HG03159 (cell line): Measurements from ENCODE around the gene PHF21A.
A peak's percentile ranks its signal among the peaks of the same experiment; 100 is the strongest.
"Not testable (repeated sequence)": the region's sequence is repeated elsewhere in the genome, so short reads cannot be mapped to it uniquely, and the experiment has no call there.

Source experiments
- ATAC-seq: cut with Tn5 transposase; IDR thresholded peaks from one replicate; pipeline ENCODE4 v1.9.1; 2021; ENCODE audit warnings: mild to moderate bottlenecking, moderate library complexity; ENCODE audit not compliant: unreplicated experiment

PHF21A gene

GRCh38 chr11:46120346-46121300 lies 631 bp downstream of the PHF21A start:
- ATAC-seq, result peak; percentile 18

- ATAC-seq, result no peak
Measured at GRCh38 chr11:46119352-46120216, 1.7 kb downstream of the PHF21A start.

- ATAC-seq, result no peak
Measured at GRCh38 chr11:46118702-46119351, 2.4 kb downstream of the PHF21A start.

DNA sequence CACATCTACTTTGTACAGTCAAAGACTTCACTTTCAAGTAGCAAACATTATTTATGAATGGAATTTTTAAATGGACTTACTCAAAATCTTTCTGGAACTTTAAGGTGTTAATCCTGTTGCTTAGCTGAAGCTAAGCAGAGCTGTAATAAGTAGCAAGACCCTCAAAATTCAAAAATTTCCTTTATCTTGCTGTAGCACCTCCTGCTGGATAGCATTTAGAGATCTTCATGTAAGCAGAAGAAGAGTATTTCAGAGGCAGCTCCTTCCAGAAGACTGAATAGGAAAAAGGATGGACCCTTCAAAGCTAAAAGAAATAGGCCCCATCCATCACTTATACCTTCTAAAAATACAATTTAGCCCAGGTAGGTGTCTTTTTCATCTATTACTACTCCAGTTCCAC lies 3.4 kb downstream of the PHF21A start:
- ATAC-seq, result no peak

- not testable (repeated sequence) for ATAC-seq
Measured at GRCh38 chr11:46116712-46117037, 4.6 kb downstream of the PHF21A start.

GRCh38 chr11:46116007-46116711 lies 5.1 kb downstream of the PHF21A start:
- ATAC-seq, result no peak

- ATAC-seq, result no peak
Measured at GRCh38 chr11:46114961-46115360, 6.3 kb downstream of the PHF21A start.

GRCh38 chr11:46114378-46114777 lies 6.9 kb downstream of the PHF21A start:
- no peak for ATAC-seq

GRCh38 chr11:46112961-46113607 lies 8.2 kb downstream of the PHF21A start:
- ATAC-seq, result peak; percentile 77

DNA sequence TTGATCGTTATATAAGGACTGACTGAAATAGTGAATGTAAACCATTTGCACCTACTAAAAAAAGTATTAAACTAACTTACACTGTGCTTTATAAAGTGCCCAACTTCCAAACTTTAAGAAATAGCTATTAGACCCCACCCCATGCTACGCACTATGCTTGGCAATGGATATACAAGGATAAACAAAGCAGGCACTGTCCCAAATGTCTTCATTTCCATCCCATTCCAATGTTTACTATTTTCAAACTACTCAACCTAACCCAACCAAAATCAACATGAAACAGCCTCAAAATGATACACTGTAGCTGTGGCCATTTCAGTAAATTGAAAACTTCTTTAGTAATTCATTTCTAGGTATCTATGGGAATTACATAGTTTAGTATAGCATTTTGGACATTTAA lies 12.5 kb downstream of the PHF21A start:
- ATAC-seq, result no peak

DNA sequence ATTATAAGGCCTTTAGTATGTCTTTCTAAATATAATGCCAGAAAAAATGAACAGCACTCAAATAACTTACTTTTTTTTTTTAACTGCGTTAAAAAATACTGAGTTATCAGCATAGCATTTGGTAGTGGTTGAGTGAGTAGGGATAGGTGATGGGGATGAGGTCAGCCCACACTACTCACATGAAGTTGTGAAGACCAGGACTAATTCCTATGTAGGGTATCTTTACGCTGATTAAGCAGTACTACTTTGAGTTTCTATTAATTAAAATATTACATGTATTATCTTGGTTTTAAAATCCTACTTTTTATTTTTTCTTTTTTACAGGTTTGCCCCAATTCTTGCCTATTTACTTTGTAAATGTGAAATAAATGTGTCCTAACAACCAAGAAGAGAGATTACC lies 13.5 kb downstream of the PHF21A start:
- no peak for ATAC-seq

DNA sequence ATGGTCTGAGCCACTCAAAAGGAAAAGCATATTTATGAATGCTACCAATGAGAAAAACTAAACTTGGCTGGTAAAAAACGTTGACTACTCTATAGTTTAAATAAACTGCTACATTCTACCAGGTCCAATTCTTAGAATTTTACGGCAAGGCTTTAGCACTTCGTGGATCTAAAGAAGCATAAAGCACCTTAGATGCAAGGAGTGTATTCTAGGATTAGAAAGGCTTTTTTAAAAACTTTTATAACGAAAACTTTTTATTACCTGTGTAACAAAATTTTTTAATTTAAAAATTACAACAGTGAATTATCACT lies 13.9 kb downstream of the PHF21A start:
- no peak for ATAC-seq

- no peak for ATAC-seq
Measured at GRCh38 chr11:46106530-46107407, 14.5 kb downstream of the PHF21A start.

DNA sequence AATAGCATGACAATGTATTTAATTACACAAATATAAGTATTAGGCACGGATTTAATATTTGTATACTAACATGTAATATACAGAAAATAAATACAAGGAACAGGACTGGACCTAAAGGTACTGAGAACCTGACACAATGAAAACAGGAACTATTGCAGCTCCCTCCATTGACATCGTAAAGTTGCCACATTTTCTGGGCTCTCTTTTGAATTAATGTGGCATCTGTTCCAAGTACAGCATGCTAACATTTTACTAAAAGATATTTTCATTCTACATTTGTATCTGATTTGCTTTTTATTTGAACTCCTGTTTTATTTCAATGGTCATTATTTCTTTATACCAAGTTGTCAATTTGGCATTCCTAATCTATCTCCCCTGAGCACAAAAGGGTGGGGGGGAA lies 15.3 kb downstream of the PHF21A start:
- no peak for ATAC-seq

- ATAC-seq, result no peak
Measured at GRCh38 chr11:46105134-46105628, 16.1 kb downstream of the PHF21A start.

DNA sequence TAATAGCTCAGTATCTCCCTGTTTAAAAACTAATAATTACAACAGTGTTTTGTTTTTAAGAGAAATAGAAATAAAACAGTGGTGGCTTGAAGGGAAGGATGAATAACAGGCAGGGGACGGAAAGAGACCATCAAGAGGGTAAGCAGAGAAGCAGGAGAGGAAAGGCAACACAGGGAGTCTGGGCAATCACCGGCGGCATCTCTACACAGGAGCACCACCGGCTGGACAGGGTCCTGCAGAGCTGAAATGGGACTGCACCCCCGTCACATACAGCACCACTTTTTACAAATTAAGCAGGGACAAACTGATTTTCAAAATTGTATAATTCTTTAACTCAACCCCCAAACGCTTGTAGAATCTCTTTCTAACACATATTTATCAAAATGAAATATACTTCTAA lies 18.4 kb downstream of the PHF21A start:
- ATAC-seq, result no peak

- ATAC-seq, result peak; percentile 68
Measured at GRCh38 chr11:46100670-46101069, 20.6 kb downstream of the PHF21A start.

DNA sequence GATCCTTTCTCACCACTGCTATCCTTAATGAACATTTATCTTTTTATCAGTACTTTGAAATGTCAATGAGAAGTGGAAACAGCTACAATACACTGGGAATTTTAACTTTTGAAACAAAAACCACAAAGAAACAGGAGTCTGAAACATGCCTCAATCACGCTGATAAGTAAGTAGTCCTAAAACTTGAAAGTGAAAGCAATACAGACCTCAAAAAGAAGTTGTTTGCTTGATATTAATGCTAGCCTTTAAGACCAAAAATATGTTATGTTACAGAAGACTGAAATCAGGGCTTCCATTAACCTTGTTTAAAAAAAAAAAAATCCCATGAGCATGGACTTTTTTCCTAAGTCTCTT lies 21.3 kb downstream of the PHF21A start:
- ATAC-seq, result no peak

GRCh38 chr11:46090375-46090774 lies 30.9 kb downstream of the PHF21A start:
- ATAC-seq, result no peak
